Activated gamma-delta T cell (primary cell): ENCODE data around the gene AFAP1.
A peak's percentile ranks its signal among the peaks of the same experiment; 100 is the strongest.

Experiments
- DNase-seq: peaks from one replicate; lab custom pipeline; 2025; lab: John Stamatoyannopoulos, UW

AFAP1 gene

DNA sequence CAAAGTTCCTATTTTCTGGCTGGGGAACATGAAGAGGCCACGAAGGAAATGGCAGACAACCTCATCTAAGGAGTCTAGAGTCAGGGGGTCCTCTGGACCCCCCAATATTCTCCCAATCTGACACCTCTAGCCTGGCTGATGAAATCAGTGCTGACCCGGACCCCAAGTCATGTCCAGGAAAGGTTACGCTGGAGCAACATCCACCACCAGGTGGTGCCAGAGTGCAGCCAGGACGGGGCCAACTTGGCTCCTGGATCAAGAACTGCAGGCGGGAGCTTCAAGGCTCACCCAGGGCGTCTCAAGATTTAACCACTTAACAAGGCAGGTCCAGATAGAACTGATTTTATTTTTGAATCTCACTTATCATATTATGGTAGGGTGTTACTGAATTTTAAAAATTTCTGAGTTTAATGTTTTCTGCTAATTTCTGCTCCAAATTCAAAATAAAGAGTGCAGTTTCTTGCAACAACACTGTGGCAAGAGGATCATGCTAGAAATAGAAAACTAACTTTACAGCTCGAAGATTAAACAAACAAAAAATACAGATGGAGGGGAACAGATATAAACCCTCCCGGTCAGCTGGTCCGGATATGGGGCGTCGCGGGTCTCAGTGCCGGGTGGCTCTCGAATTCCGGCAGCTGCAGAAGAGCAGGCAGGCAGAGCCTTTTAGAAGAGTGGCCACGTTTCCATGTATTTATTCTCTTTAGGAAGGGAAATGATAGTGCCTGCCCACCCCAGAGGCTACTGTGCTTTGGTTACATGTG, 135.5 kb downstream of the AFAP1 start:
- DNase-seq = peak; percentile 23

DNA sequence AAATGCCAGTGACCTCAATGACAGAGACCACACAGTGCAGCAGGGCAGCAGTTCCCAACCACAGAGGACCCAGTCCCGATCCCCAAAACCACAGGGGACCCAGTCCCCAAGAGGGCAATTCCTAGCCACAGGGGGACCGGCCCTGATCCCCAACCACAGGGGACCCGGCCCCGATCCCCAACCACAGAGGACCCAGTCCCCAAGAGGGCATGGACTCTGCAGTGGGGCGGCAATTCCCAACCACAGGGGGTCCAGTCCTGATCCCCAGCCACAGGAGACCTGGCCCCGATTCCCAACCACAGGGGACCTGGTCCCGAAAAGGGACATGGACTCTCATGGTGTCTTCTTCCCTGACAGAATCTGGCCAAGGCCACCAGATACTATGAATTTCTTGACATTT, 136.3 kb downstream of the AFAP1 start:
- DNase-seq = no peak

- DNase-seq = peak; percentile 12
These were observed 137.5 kb downstream of the AFAP1 start for GRCh38 chr4:7802093-7802726.

GRCh38 chr4:7801641-7802040, 138.0 kb downstream of the AFAP1 start:
- no peak for DNase-seq

DNA sequence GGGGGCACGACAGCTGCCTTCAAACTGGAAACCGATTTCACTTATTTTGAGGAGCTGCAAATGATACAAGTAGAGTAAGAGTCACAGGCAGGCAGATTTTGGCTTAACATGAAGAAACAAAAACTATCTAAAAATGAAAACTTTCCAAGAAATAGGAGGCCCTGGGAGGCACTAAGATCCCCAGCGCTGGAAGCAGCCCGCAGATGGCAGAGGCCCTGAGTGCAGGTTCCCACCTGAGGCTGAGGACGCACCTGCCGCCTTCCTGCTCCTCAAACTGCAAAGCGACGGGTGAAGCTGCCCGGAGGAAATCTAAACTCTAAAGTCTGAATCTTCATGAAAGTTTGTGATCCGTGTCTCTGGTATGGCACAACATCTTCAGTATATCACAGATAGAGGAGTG, 138.7 kb downstream of the AFAP1 start:
- DNase-seq = no peak

GRCh38 chr4:7800410-7800809, 139.3 kb downstream of the AFAP1 start:
- no peak for DNase-seq

- no peak for DNase-seq
These were observed 139.9 kb downstream of the AFAP1 start for GRCh38 chr4:7799736-7800135.

- DNase-seq = no peak
These were observed 140.4 kb downstream of the AFAP1 start for GRCh38 chr4:7799306-7799705.

DNA sequence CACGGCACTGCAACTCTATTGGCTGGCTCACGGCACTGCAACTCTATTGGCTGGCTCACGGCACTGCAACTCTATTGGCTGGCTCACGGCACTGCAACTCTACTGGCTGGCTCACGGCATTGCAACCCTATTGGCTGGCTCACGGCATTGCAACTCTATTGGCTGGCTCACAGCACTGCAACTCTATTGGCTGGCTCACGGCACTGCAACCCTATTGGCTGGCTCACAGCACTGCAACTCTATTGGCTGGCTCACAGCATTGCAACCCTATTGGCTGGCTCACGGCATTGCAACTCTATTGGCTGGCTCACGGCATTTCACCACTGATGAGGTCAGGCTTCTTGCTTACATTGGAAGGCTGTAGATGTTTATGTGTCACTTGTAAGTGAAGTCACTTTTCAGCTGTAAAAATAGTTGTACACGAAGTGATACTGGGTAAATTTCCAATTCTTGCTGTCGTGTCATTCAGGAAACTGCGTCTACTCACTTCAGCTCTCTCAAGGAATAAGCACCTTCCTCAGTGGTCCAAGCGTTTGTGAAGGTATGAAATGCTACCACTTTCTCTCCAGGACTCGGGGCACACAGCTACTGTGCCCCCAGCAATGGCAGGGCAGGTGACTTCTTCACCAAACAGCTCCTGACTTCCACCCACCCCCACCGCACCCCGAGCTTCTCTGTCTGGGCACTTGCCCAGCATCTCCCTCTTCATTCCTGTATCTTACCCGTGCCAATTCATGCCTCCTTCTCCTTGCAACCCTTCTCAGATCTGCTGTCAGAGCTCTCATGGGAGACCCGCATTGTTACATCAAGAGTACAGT, 141.3 kb downstream of the AFAP1 start:
- no peak for DNase-seq

GRCh38 chr4:7797330-7797729, 142.3 kb downstream of the AFAP1 start:
- DNase-seq = no peak

- no peak for DNase-seq
These were observed 143.7 kb downstream of the AFAP1 start for GRCh38 chr4:7795983-7796382.

- DNase-seq = no peak
These were observed 146.5 kb downstream of the AFAP1 start for GRCh38 chr4:7793186-7793585.

DNA sequence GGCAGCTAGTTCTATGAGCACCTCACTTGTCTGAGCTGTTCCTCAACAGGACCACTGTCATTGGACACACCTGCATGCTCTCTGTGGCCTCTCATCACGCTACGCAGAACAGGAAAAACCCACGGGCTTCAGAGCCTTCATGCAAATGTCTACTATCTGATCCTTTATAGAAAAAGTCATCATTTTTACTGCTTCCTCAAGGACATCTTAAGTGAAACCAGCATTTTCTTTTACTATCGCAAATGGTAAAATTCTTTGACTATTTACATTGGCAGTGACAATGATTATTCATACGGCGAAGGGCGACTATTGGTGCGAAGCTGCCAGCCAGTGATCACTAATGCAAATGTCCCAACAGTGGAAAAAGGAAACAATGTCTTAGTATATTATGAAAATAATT, 147.0 kb downstream of the AFAP1 start:
- no peak for DNase-seq

- DNase-seq = no peak
These were observed 148.7 kb downstream of the AFAP1 start for GRCh38 chr4:7790999-7791398.

DNA sequence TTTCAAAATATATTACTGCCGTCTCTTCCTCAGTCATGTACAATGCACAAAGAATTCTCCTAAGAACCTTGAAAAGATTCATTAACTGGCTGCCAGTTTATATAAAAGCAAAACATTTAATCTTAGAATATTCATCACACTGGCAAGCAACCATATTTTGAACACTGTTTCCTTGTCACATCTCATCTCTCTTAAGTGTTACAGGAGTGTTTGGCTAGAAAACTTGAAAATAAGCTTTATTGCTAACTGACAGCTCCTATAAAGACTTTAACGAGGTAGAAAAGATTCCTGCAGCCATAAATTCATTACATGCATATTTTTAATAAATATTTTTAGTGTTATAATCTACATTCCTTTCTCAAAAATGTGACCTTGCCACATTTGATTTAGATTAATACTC, 149.6 kb downstream of the AFAP1 start:
- no peak for DNase-seq

GRCh38 chr4:7788694-7789425, 150.8 kb downstream of the AFAP1 start:
- no peak for DNase-seq

GRCh38 chr4:7788193-7788592, 151.5 kb downstream of the AFAP1 start:
- DNase-seq = no peak

DNA sequence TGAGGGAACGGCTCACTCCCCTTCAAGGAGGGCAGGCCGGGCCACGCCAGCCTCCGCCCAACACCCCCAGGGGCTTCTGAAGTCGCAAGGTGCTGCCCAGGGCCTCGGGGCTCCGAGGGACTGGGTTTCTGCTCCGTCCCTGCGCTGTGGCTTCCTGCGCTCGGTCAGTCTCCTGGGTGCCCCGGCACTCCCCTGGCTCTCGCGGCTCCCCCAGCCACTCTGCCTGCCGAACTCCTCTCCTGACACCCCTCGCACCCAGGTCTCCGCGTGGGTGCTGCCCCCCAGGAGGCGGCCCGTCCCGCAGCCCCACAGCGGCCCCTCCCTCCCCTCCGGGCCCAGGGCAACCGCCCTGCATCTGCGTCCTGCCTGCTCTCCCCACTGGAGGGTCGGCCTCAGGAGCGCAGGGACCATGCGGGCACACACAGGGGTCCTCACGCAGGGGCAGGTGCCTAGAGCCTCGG, 151.9 kb downstream of the AFAP1 start:
- no peak for DNase-seq

GRCh38 chr4:7787067-7787466, 152.6 kb downstream of the AFAP1 start:
- no peak for DNase-seq

DNA sequence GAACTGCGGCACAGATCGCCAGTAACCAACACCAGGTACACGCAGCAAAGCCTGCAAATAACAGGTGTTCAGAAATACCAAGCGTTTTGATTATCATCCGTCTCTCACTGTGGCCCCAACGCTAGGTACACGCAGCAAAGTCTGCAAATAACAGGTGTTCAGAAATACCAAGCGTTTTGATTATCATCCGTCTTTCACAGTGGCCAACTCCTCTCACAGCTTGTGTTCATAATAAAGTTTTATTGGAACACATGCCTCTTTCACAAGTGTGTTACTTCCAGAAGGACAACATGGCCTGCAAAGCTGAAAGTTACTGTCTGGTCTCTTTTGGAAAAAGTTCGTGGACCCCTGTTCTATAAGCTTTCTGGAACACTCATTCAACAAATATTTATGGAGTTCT, 153.1 kb downstream of the AFAP1 start:
- DNase-seq = no peak

- DNase-seq = no peak
These were observed 153.6 kb downstream of the AFAP1 start for GRCh38 chr4:7786040-7786439.

DNA sequence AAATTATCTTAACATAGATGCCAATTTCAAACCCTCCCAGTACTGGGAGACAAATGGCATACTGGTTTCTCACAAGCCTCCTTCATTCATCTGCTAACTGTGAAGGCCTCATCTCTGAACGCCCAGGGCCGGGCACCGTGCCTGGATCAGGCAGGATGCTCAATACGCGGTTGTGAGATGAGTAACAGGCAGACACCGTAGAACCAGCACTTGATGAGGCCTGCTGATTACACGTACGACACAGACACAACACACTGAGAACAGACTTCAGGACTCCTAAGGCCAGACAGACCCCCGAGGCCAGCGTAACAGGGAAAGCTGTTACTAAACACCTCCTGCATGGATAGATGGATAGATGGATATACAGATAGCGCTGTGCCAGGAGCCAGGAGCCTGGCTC, 154.6 kb downstream of the AFAP1 start:
- DNase-seq = no peak
